Astrocyte (in vitro differentiated cells and primary cell): ENCODE results near the gene EFTUD2. TPM values are rescaled to one million over a fixed set of nuclear protein-coding genes. Genes with fewer than 3 reads are reported as not detected.

Source experiments
- DNase-seq: peaks from one replicate; pipeline ENCODE4 v3.0.0-alpha.2; 2010; ENCODE audit warnings: low read depth
- FAIRE-seq: peaks from 2 replicates; lab custom pipeline; 2011; peaks lifted over from hg19 to GRCh38; lab: Jason Lieb, UNC
- H2AFZ ChIP-seq: 2 replicates; pipeline ENCODE4 v1.6.0; 2012; ENCODE audit warnings: low read depth, low read length, inconsistent platforms
- H3K27ac ChIP-seq: 2 replicates; pipeline ENCODE4 v1.5.1; 2011; ENCODE audit warnings: low read depth, low read length, inconsistent platforms
- H3K27me3 ChIP-seq: 2 replicates; pipeline ENCODE4 v1.6.0; 2011; ENCODE audit warnings: low read length, inconsistent platforms; ENCODE audit not compliant: insufficient read depth
- H3K36me3 ChIP-seq: 2 replicates; pipeline ENCODE4 v1.5.1; 2011; ENCODE audit warnings: low read length, inconsistent platforms; ENCODE audit not compliant: insufficient read depth
- H3K4me1 ChIP-seq: 2 replicates; pipeline ENCODE4 v1.5.1; 2011; ENCODE audit warnings: low read length, inconsistent platforms; ENCODE audit not compliant: insufficient read depth
- H3K4me2 ChIP-seq: 2 replicates; pipeline ENCODE4 v1.6.0; 2012; ENCODE audit warnings: low read length, inconsistent platforms
- H3K4me3 ChIP-seq: 2 replicates; pipeline ENCODE4 v1.5.1; 2011; ENCODE audit warnings: low read depth, mild to moderate bottlenecking, low read length, inconsistent platforms; ENCODE audit not compliant: insufficient read depth
- H3K79me2 ChIP-seq: 2 replicates; pipeline ENCODE4 v1.6.0; 2012; ENCODE audit warnings: mild to moderate bottlenecking, low read length, inconsistent platforms; ENCODE audit not compliant: insufficient read depth
- H3K9ac ChIP-seq: 2 replicates; pipeline ENCODE4 v1.6.0; 2012; ENCODE audit warnings: mild to moderate bottlenecking, low read length, inconsistent platforms
- H3K9me3 ChIP-seq: 2 replicates; pipeline ENCODE4 v1.5.1; 2012; ENCODE audit warnings: low read depth, mild to moderate bottlenecking, low read length, inconsistent platforms; ENCODE audit not compliant: insufficient read depth
- H4K20me1 ChIP-seq: 2 replicates; pipeline ENCODE4 v1.6.0; 2012; ENCODE audit warnings: low read length, inconsistent platforms; ENCODE audit not compliant: insufficient read depth
- H3K27ac Mint-ChIP-seq: one replicate; pipeline ENCODE4 v1.8.0; 2021; ENCODE audit warnings: mild to moderate bottlenecking, mixed read lengths; ENCODE audit not compliant: unreplicated experiment
- H3K27me3 Mint-ChIP-seq: one replicate; pipeline ENCODE4 v1.8.0; 2021; ENCODE audit warnings: low read depth, mixed read lengths; ENCODE audit not compliant: unreplicated experiment
- H3K36me3 Mint-ChIP-seq: one replicate; pipeline ENCODE4 v1.8.0; 2021; ENCODE audit warnings: low read depth, mixed read lengths; ENCODE audit not compliant: unreplicated experiment
- H3K4me1 Mint-ChIP-seq: one replicate; pipeline ENCODE4 v1.8.0; 2021; ENCODE audit warnings: low read depth, mixed read lengths; ENCODE audit not compliant: unreplicated experiment
- H3K4me3 Mint-ChIP-seq: one replicate; pipeline ENCODE4 v1.8.0; 2021; ENCODE audit warnings: mild to moderate bottlenecking, moderate library complexity, mixed read lengths; ENCODE audit not compliant: unreplicated experiment
- H3K9me3 Mint-ChIP-seq: one replicate; pipeline ENCODE4 v1.8.0; 2021; ENCODE audit warnings: mild to moderate bottlenecking, mixed read lengths; ENCODE audit not compliant: unreplicated experiment
- EZH2 ChIP-seq: IDR thresholded peaks from 2 replicates; pipeline ENCODE4 v1.6.1; 2012; ENCODE audit warnings: mild to moderate bottlenecking, low read length, inconsistent platforms; ENCODE audit not compliant: insufficient read depth
- total RNA-seq: library from RNA; stranded (reverse); gene quantifications from 2 replicates; pipeline ENCODE4 v1.2.1, GENCODE V29; 2021
- TF ChIP-seq, protein P1 (sequence below): IDR thresholded peaks from 2 replicates; pipeline ENCODE4 v1.5.1; 2011; ENCODE audit warnings: low read depth, mild to moderate bottlenecking, inconsistent platforms, low read length, moderate library complexity; ENCODE audit not compliant: insufficient read depth

The EFTUD2 gene
- total RNA-seq, 1 donor from 2014 or later: 129 TPM

DNA sequence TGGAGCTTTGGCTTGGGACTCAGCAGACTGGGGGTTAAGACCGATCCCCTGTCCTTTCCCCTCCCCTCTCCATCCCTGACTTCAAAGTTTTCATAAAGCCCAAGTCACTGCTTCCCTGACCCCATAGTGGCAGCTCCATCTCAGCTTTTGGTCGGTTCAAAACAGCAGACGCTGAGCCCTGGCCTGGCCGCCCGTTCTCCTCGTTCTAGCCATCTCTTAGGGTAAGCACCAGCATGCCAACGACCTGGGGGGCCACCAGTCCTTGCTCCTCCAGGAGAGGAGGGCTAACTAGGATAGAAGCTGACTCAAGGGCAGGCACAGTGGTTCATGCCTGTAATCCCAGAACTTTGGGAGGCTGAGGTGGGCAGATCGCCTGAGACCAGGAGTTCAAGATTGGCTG lies 53.0 kb downstream of the EFTUD2 start:
- Histone ChIP-seq H3K27me3 (no peaks in the 10 kb centered on the region), H3K4me3 (no peak overlapping the region), H3K4me1 (peaks cover 8% of the 10 kb centered on the region), H3K4me2 (no peak overlapping the region), H3K9ac (no peak overlapping the region), H3K27ac (no peak overlapping the region), H3K36me3 (peaks cover 8% of the 10 kb centered on the region), H3K79me2 (no peaks in the 10 kb centered on the region), H3K9me3 (no peaks in the 10 kb centered on the region), H2AFZ (no peak overlapping the region), H4K20me1 (no peaks in the 10 kb centered on the region)
- Mint-ChIP-seq H3K36me3 (peaks cover 2% of the 10 kb centered on the region), H3K27me3 (no peaks in the 10 kb centered on the region), H3K4me3 (no peak overlapping the region), H3K27ac (no peak overlapping the region), H3K9me3 (no peaks in the 10 kb centered on the region), H3K4me1 (peaks cover 12% of the 10 kb centered on the region)
- DNase-seq: no peak
- TF ChIP-seq EZH2: no peak
- TF ChIP-seq, protein P1, sequence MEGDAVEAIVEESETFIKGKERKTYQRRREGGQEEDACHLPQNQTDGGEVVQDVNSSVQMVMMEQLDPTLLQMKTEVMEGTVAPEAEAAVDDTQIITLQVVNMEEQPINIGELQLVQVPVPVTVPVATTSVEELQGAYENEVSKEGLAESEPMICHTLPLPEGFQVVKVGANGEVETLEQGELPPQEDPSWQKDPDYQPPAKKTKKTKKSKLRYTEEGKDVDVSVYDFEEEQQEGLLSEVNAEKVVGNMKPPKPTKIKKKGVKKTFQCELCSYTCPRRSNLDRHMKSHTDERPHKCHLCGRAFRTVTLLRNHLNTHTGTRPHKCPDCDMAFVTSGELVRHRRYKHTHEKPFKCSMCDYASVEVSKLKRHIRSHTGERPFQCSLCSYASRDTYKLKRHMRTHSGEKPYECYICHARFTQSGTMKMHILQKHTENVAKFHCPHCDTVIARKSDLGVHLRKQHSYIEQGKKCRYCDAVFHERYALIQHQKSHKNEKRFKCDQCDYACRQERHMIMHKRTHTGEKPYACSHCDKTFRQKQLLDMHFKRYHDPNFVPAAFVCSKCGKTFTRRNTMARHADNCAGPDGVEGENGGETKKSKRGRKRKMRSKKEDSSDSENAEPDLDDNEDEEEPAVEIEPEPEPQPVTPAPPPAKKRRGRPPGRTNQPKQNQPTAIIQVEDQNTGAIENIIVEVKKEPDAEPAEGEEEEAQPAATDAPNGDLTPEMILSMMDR: no peak
- no peak for FAIRE-seq

DNA sequence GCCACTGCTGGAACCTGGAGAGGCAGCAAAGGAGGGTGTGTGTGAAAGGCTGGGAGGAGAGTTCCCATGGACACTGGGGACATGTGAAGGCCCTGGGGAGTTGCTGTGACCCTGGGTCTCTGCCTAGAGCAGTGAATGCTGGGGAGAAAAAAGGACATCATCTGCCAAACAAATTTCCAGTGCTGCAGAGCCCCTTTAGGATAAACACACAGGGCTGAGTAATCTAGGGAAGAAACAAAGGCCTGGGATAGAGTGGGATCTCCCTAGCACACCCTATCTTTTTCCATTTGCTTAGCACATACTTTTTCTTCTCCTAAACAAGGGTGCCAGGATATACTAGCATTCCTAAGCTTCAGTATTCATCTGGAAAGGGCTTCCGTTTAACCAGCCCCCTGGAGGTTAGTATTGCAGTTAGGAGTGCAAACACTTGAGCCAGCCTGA lies 54.8 kb downstream of the EFTUD2 start:
- peaks cover 8% of the 10 kb centered on the region for H3K4me1 ChIP-seq
- Mint-ChIP-seq H3K27me3 (no peaks in the 10 kb centered on the region), H3K4me1 (peaks cover 12% of the 10 kb centered on the region), H3K9me3 (no peaks in the 10 kb centered on the region), H3K27ac (no peak overlapping the region), H3K4me3 (peak overlapping the region; percentile 40), H3K36me3 (no peaks in the 10 kb centered on the region)
- H3K4me2 ChIP-seq: no peak overlapping the region
- H3K9ac ChIP-seq: peak overlapping the region; percentile 41
- no peak overlapping the region for H3K27ac ChIP-seq
- H3K36me3 ChIP-seq: no peaks in the 10 kb centered on the region
- no peaks in the 10 kb centered on the region for H3K79me2 ChIP-seq
- no peak overlapping the region for H2AFZ ChIP-seq
- FAIRE-seq: no peak
- no peaks in the 10 kb centered on the region for H3K27me3 ChIP-seq
- peak; percentile 31 for DNase-seq
- H3K4me3 ChIP-seq: no peak overlapping the region
- TF ChIP-seq, protein P1: no peak
- no peak for TF ChIP-seq EZH2
- no peaks in the 10 kb centered on the region for H4K20me1 ChIP-seq
- H3K9me3 ChIP-seq: no peaks in the 10 kb centered on the region

DNA sequence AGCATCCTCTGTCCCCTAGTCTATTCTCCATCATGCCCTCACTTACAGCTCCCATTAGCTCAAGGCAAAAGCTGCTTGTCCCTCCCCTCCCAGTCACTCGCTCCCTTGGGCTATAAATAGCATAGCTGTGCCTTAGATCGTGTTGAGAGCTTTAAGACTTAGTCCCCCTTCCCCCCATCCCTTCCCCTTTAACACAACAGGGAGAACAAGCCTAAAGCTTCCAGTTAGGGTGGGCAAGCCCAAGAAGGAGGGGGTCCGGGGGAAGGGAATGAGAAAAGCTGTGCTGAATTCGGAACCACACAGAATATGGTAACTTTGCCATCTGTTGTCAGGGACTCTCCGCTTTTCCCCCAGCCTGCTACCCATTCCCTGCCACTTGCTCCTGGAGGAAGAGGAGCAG lies 56.5 kb downstream of the EFTUD2 start:
- no peaks in the 10 kb centered on the region for H3K9me3 ChIP-seq
- Mint-ChIP-seq H3K4me3 (no peak overlapping the region), H3K4me1 (peaks cover 12% of the 10 kb centered on the region), H3K9me3 (no peaks in the 10 kb centered on the region), H3K27ac (peak overlapping the region; percentile 44), H3K27me3 (no peaks in the 10 kb centered on the region), H3K36me3 (no peaks in the 10 kb centered on the region)
- no peak for TF ChIP-seq EZH2
- TF ChIP-seq, protein P1: no peak
- DNase-seq: no peak
- no peaks in the 10 kb centered on the region for H3K79me2 ChIP-seq
- peaks cover 8% of the 10 kb centered on the region for H3K4me1 ChIP-seq
- H3K9ac ChIP-seq: no peak overlapping the region
- no peaks in the 10 kb centered on the region for H3K27me3 ChIP-seq
- no peaks in the 10 kb centered on the region for H3K36me3 ChIP-seq
- H3K4me2 ChIP-seq: no peak overlapping the region
- no peak overlapping the region for H3K27ac ChIP-seq
- no peak overlapping the region for H2AFZ ChIP-seq
- no peak for FAIRE-seq
- no peaks in the 10 kb centered on the region for H4K20me1 ChIP-seq
- H3K4me3 ChIP-seq: no peak overlapping the region
